H9 (cell line): ENCODE data around the gene CRACR2B. TPM values are rescaled to one million over a fixed set of nuclear protein-coding genes. Genes with fewer than 3 reads are reported as not detected.

ENCODE experiments used
- DNase-seq: peaks from one replicate; pipeline ENCODE4 v3.0.0-alpha.2; 2017
- H2AFZ ChIP-seq: one replicate; pipeline ENCODE4 v1.6.1; 2013; ENCODE audit warnings: mild to moderate bottlenecking, low read length, control low read depth, moderate library complexity
- H2AK5ac ChIP-seq: 2 replicates; pipeline ENCODE4 v1.6.1; 2013; ENCODE audit warnings: low read length, control low read depth, mixed read lengths; ENCODE audit not compliant: insufficient read length
- H2BK120ac ChIP-seq: one replicate; pipeline ENCODE4 v1.6.1; 2013; ENCODE audit warnings: low read depth, mild to moderate bottlenecking, low read length, control low read depth, inconsistent platforms; ENCODE audit not compliant: poor library complexity, severe bottlenecking
- H2BK12ac ChIP-seq: 2 replicates; pipeline ENCODE4 v1.6.1; 2013; ENCODE audit warnings: low read length, control low read depth, mixed read lengths, low read depth; ENCODE audit not compliant: insufficient read length
- H2BK15ac ChIP-seq: 2 replicates; pipeline ENCODE4 v1.6.1; 2013; ENCODE audit warnings: low read depth, low read length, control low read depth
- H2BK20ac ChIP-seq: one replicate; pipeline ENCODE4 v1.6.1; 2013; ENCODE audit warnings: low read depth, mild to moderate bottlenecking, low read length, control low read depth, inconsistent platforms; ENCODE audit not compliant: poor library complexity, severe bottlenecking
- H2BK5ac ChIP-seq: 2 replicates; pipeline ENCODE4 v1.6.1; 2013; ENCODE audit warnings: low read length, control low read depth, mixed read lengths; ENCODE audit not compliant: insufficient read length
- H3K14ac ChIP-seq: 2 replicates; pipeline ENCODE4 v1.6.1; 2013; ENCODE audit warnings: low read length, control low read depth; ENCODE audit not compliant: insufficient read depth
- H3K18ac ChIP-seq: 2 replicates; pipeline ENCODE4 v1.6.1; 2013; ENCODE audit warnings: low read depth, mild to moderate bottlenecking, mixed read lengths, low read length, control low read depth; ENCODE audit not compliant: insufficient read length
- H3K23ac ChIP-seq: 2 replicates; pipeline ENCODE4 v1.6.1; 2013; ENCODE audit warnings: low read length, control low read depth, mixed read lengths, low read depth; ENCODE audit not compliant: insufficient read length
- H3K23me2 ChIP-seq: 2 replicates; pipeline ENCODE4 v1.6.1; 2013; ENCODE audit warnings: low read depth, mild to moderate bottlenecking, mixed read lengths, low read length, control low read depth; ENCODE audit not compliant: insufficient read length, poor library complexity, severe bottlenecking
- H3K27ac ChIP-seq: 2 replicates; pipeline ENCODE4 v1.5.1; 2013; ENCODE audit warnings: low read length, control low read depth, mixed read lengths, low read depth; ENCODE audit not compliant: insufficient read length
- H3K27me3 ChIP-seq: 2 replicates; pipeline ENCODE4 v1.6.1; 2013; ENCODE audit warnings: low read length, control low read depth, inconsistent platforms; ENCODE audit not compliant: insufficient read depth
- H3K4ac ChIP-seq: 2 replicates; pipeline ENCODE4 v1.6.1; 2013; ENCODE audit warnings: low read depth, mild to moderate bottlenecking, control low read depth, inconsistent platforms, low read length, moderate library complexity
- H3K4me1 ChIP-seq: 2 replicates; pipeline ENCODE4 v1.6.1; 2013; ENCODE audit warnings: low read length, control low read depth, inconsistent platforms; ENCODE audit not compliant: insufficient read depth
- H3K4me2 ChIP-seq: 2 replicates; pipeline ENCODE4 v1.6.1; 2013; ENCODE audit warnings: low read length, control low read depth, mixed read lengths; ENCODE audit not compliant: insufficient read length, insufficient read depth
- H3K56ac ChIP-seq: 2 replicates; pipeline ENCODE4 v1.6.1; 2013; ENCODE audit warnings: low read depth, mild to moderate bottlenecking, mixed read lengths, low read length, control low read depth; ENCODE audit not compliant: insufficient read length
- H3K79me1 ChIP-seq: 2 replicates; pipeline ENCODE4 v1.6.1; 2013; ENCODE audit warnings: low read depth, mild to moderate bottlenecking, moderate library complexity, low read length, control low read depth, inconsistent platforms; ENCODE audit not compliant: insufficient read depth, poor library complexity, severe bottlenecking
- H3K79me2 ChIP-seq: 2 replicates; pipeline ENCODE4 v1.6.1; 2013; ENCODE audit warnings: low read length, control low read depth, inconsistent platforms; ENCODE audit not compliant: insufficient read depth
- H3K9ac ChIP-seq: 2 replicates; pipeline ENCODE4 v1.6.1; 2013; ENCODE audit warnings: low read length, control low read depth, mixed read lengths; ENCODE audit not compliant: insufficient read length; ENCODE audit errors: extremely low read depth
- H3K9me3 ChIP-seq: one replicate; pipeline ENCODE4 v1.6.1; 2013; ENCODE audit warnings: low read depth, low read length, inconsistent platforms; ENCODE audit not compliant: control insufficient read depth
- H3T11ph ChIP-seq: one replicate; pipeline ENCODE4 v1.6.1; 2013; ENCODE audit warnings: mild to moderate bottlenecking, low read length, control low read depth, inconsistent platforms
- H4K20me1 ChIP-seq: one replicate; pipeline ENCODE4 v1.6.1; 2013; ENCODE audit not compliant: control insufficient read depth, insufficient read length, insufficient read depth
- H4K5ac ChIP-seq: 2 replicates; pipeline ENCODE4 v1.6.1; 2013; ENCODE audit warnings: low read depth, mild to moderate bottlenecking, mixed read lengths, low read length, control low read depth; ENCODE audit not compliant: insufficient read length
- H4K8ac ChIP-seq: replicated peaks from 2 replicates; pipeline ENCODE4 v1.6.1; 2013; ENCODE audit warnings: low read length, control low read depth, mixed read lengths, low read depth; ENCODE audit not compliant: insufficient read length
- H4K91ac ChIP-seq: 2 replicates; pipeline ENCODE4 v1.6.1; 2013; ENCODE audit warnings: low read depth, mild to moderate bottlenecking, moderate library complexity, mixed read lengths, low read length, control low read depth; ENCODE audit not compliant: insufficient read length
- H3K27ac Mint-ChIP-seq, 3 experiments: 2 replicates in 2 of 3; 3 replicates in 1 of 3; pipeline ENCODE4 v1.8.0; 2020 to 2021; ENCODE audit warnings: mixed read lengths in 3 of 3, mild to moderate bottlenecking in 1 of 3, moderate library complexity in 1 of 3
- H3K27me3 Mint-ChIP-seq: 2 replicates; pipeline ENCODE4 v1.8.0; 2021; ENCODE audit warnings: low read depth, mild to moderate bottlenecking, moderate library complexity, mixed read lengths
- H3K36me3 Mint-ChIP-seq, 3 experiments: 2 replicates in 2 of 3; 3 replicates in 1 of 3; pipeline ENCODE4 v1.8.0; 2020 to 2021; ENCODE audit warnings: low read depth in 3 of 3, mixed read lengths in 3 of 3; ENCODE audit not compliant: insufficient read depth in 1 of 3
- H3K4me1 Mint-ChIP-seq, 2 experiments: 2 replicates each; pipeline ENCODE4 v1.8.0; 2020; ENCODE audit warnings: mixed read lengths in 2 of 2
- H3K4me3 Mint-ChIP-seq, 2 experiments: 2 replicates in 1 of 2; 3 replicates in 1 of 2; pipeline ENCODE4 v1.8.0; 2020 to 2021; ENCODE audit warnings: mild to moderate bottlenecking in 2 of 2, mixed read lengths in 2 of 2, moderate library complexity in 1 of 2
- H3K9me3 Mint-ChIP-seq, 2 experiments: 2 replicates in 1 of 2; 3 replicates in 1 of 2; pipeline ENCODE4 v1.8.0; 2020; ENCODE audit warnings: mild to moderate bottlenecking in 2 of 2, mixed read lengths in 2 of 2, moderate library complexity in 1 of 2
- CTCF ChIP-seq: fragments of 200-600 bp; sonication (generic); conservative IDR thresholded peaks from 3 replicates; pipeline ENCODE4 v1.8.0; 2021; ENCODE audit warnings: antibody characterized with exemption, mild to moderate bottlenecking
- WGBS: extraction: QIAGEN DNeasy Blood & Tissue Kit; methylation state at CpG from one replicate; pipeline ENCODE4 v1.1.7; 2013; ENCODE audit warnings: missing lambda C conversion rate, low lambda C conversion rate, mixed read lengths; ENCODE audit not compliant: insufficient read length; ENCODE audit errors: extremely low coverage; 5-methylcytosine and 5-hydroxymethylcytosine counted together
- total RNA-seq: library from RNA; stranded (reverse); gene quantifications from 2 replicates; pipeline ENCODE4 v1.2.1, GENCODE V29; 2021

Gene CRACR2B
- total RNA-seq, 1 experiment from 2014 or later, result 29.0 TPM

DNA sequence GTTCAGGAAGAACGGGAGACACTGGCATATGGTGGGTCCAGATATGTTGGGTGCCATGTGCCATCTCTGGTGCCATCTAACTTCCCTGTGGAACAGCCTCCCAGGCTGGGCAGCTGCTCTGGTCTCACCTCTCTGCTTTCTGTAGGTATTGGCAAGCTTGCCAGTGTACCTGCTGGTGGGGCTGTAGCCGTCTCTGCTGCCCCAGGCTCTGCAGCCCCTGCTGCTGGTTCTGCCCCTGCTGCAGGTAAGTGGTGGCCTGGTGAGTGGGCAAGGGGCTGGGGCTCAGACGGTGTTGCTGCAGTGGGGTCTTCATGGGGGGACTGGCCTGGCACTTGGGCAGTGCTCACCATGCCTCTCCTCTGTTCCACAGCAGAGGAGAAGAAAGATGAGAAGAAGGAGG, 15.3 kb upstream of the CRACR2B start:
- no peak overlapping the region for H3K9ac ChIP-seq
- H3K56ac ChIP-seq, result no peak overlapping the region

More for the DNA sequence above, 15.3 kb upstream of the CRACR2B start:
- no peaks in the 10 kb centered on the region for H3K4me1 ChIP-seq
- no peak for DNase-seq
- H3K79me1 ChIP-seq, result peaks cover 9% of the 10 kb centered on the region
- H3K4me2 ChIP-seq, result no peak overlapping the region
- H2BK5ac ChIP-seq, result no peak overlapping the region
- Mint-ChIP-seq H3K4me1 (peaks cover 15 to 32% of the 10 kb centered on the region in 2 experiments), H3K36me3 (peaks cover 29 to 40% (median 31%) of the 10 kb centered on the region in 3 experiments), H3K9me3 (no peaks in the 10 kb centered on the region), H3K27me3 (no peaks in the 10 kb centered on the region; the same call in 1 of the 2 replicates), H3K4me3 (peak overlapping the region; percentile 91 to 96; a peak in 4 of 5 replicates), H3K27ac (peak overlapping the region in 1 of 3 experiments; percentile 84; a peak in 2 of 7 replicates)
- no peaks in the 10 kb centered on the region for H4K20me1 ChIP-seq
- no peak overlapping the region for H2AFZ ChIP-seq
- no peak for TF ChIP-seq CTCF
- H3K14ac ChIP-seq, result no peak overlapping the region
- H4K91ac ChIP-seq, result no peak overlapping the region
- H2BK12ac ChIP-seq, result no peak overlapping the region
- no peak overlapping the region for H4K8ac ChIP-seq
- H3K23ac ChIP-seq, result no peak overlapping the region
- H3K9me3 ChIP-seq, result no peaks in the 10 kb centered on the region
- H2AK5ac ChIP-seq, result no peak overlapping the region
- no peak overlapping the region for H2BK15ac ChIP-seq
- no peak overlapping the region for H4K5ac ChIP-seq
- no peak overlapping the region for H3K27ac ChIP-seq
- H3K23me2 ChIP-seq, result peaks cover 12% of the 10 kb centered on the region
- peaks cover 10% of the 10 kb centered on the region; the same call in 1 of the 2 replicates for H3K79me2 ChIP-seq
- H3K4ac ChIP-seq, result no peak overlapping the region
- H2BK20ac ChIP-seq, result no peak overlapping the region
- WGBS, result no CpG with 5 or more reads among the region's 3 CpGs
- H3K27me3 ChIP-seq, result no peaks in the 10 kb centered on the region
- H3T11ph ChIP-seq, result no peak overlapping the region
- no peak overlapping the region for H3K18ac ChIP-seq
- no peak overlapping the region for H2BK120ac ChIP-seq
